Osteocyte (in vitro differentiated cells): ENCODE data around the gene TRIM10. TPM values are rescaled to one million over a fixed set of nuclear protein-coding genes. Genes with fewer than 3 reads are reported as not detected.

Source experiments
- DNase-seq: peaks from one replicate; pipeline ENCODE4 v3.0.0; 2021; ENCODE audit warnings: mixed read lengths; ENCODE audit not compliant: unreplicated experiment; ENCODE audit errors: extremely low spot score
- H3K27ac Mint-ChIP-seq: one replicate; pipeline ENCODE4 v1.8.0; 2021; ENCODE audit warnings: mild to moderate bottlenecking, mixed read lengths; ENCODE audit not compliant: unreplicated experiment
- H3K27me3 Mint-ChIP-seq: one replicate; pipeline ENCODE4 v1.8.0; 2021; ENCODE audit warnings: mixed read lengths; ENCODE audit not compliant: unreplicated experiment
- H3K36me3 Mint-ChIP-seq: one replicate; pipeline ENCODE4 v1.8.0; 2021; ENCODE audit warnings: mixed read lengths; ENCODE audit not compliant: unreplicated experiment
- H3K4me1 Mint-ChIP-seq: one replicate; pipeline ENCODE4 v1.8.0; 2021; ENCODE audit warnings: mixed read lengths; ENCODE audit not compliant: unreplicated experiment
- H3K4me3 Mint-ChIP-seq: one replicate; pipeline ENCODE4 v1.8.0; 2021; ENCODE audit warnings: mild to moderate bottlenecking, moderate library complexity, mixed read lengths; ENCODE audit not compliant: unreplicated experiment
- H3K9me3 Mint-ChIP-seq: one replicate; pipeline ENCODE4 v1.8.0; 2021; ENCODE audit warnings: mixed read lengths; ENCODE audit not compliant: unreplicated experiment
- CTCF ChIP-seq: fragments of 200-600 bp; sonication (generic); IDR thresholded peaks from 2 replicates; pipeline ENCODE4 v1.5.0; 2021; ENCODE audit warnings: antibody characterized with exemption, mild to moderate bottlenecking, moderate library complexity
- total RNA-seq: library from RNA; stranded (reverse); gene quantifications from 2 replicates; pipeline ENCODE4 v1.2.1, GENCODE V29; 2021

TRIM10 gene
- total RNA-seq, 1 donor from 2014 or later: not detected

- Mint-ChIP-seq H3K9me3 (no peaks in the 10 kb centered on the region), H3K27ac (no peak within 1 kb of the TSS), H3K36me3 (no peaks in the 10 kb centered on the region), H3K4me3 (no peak within 1 kb of the TSS), H3K27me3 (peaks cover 69% of the 10 kb centered on the region), H3K4me1 (no peaks in the 10 kb centered on the region)
- no peak for TF ChIP-seq CTCF
- no peak for DNase-seq
These were observed 47.8 kb downstream of the TRIM10 start, which contains the start of gene TRIM31 for GRCh38 chr6:30113003-30113759. TSS of gene TRIM31 (minus strand) at chr6:30113090. CDS start at chr6:30112805, 285 bp downstream.

- no peak overlapping the region for H3K4me3 Mint-ChIP-seq
- H3K36me3 Mint-ChIP-seq: no peaks in the 10 kb centered on the region
- H3K27ac Mint-ChIP-seq: no peak overlapping the region
- H3K4me1 Mint-ChIP-seq: no peaks in the 10 kb centered on the region
- peaks cover 72% of the 10 kb centered on the region for H3K27me3 Mint-ChIP-seq
- no peak for DNase-seq
- no peak for TF ChIP-seq CTCF
- H3K9me3 Mint-ChIP-seq: no peaks in the 10 kb centered on the region
These were observed 48.5 kb downstream of the TRIM10 start for GRCh38 chr6:30112402-30112994.

- Mint-ChIP-seq H3K9me3 (no peaks in the 10 kb centered on the region), H3K4me1 (no peaks in the 10 kb centered on the region), H3K27ac (no peak overlapping the region), H3K27me3 (peaks cover 72% of the 10 kb centered on the region), H3K36me3 (no peaks in the 10 kb centered on the region), H3K4me3 (no peak overlapping the region)
- DNase-seq: no peak
- no peak for TF ChIP-seq CTCF
These were observed 49.6 kb downstream of the TRIM10 start for GRCh38 chr6:30111266-30111856.

GRCh38 chr6:30104661-30105060 lies 56.4 kb downstream of the TRIM10 start:
- Mint-ChIP-seq H3K27ac (no peak overlapping the region), H3K4me3 (no peak overlapping the region), H3K4me1 (peaks cover 31% of the 10 kb centered on the region), H3K36me3 (no peaks in the 10 kb centered on the region), H3K27me3 (peaks cover 51% of the 10 kb centered on the region), H3K9me3 (no peaks in the 10 kb centered on the region)
- DNase-seq: no peak
- no peak for TF ChIP-seq CTCF

- TF ChIP-seq CTCF: no peak
- no peak for DNase-seq
- Mint-ChIP-seq H3K27ac (no peak overlapping the region), H3K36me3 (no peaks in the 10 kb centered on the region), H3K4me3 (peak overlapping the region; percentile 73), H3K9me3 (no peaks in the 10 kb centered on the region), H3K4me1 (peaks cover 31% of the 10 kb centered on the region), H3K27me3 (peaks cover 54% of the 10 kb centered on the region)
These were observed 57.2 kb downstream of the TRIM10 start for GRCh38 chr6:30103872-30104179.
